Panc1 (cell line): ENCODE measurements around the gene RAMP1. TPM values are rescaled to one million over a fixed set of nuclear protein-coding genes. Genes with fewer than 3 reads are reported as not detected.

Source experiments
- ATAC-seq: fragments of 200-7000 bp; cut with Tn5 transposase; 2 replicates; pipeline ENCODE4 v1.9.1; 2020; ENCODE audit warnings: mild to moderate bottlenecking, moderate library complexity
- BruUV-seq: library from RNA; stranded (reverse); fragments of 400-500 nt; replicated peaks from 2 replicates; lab custom pipeline; 2021; lab: Mats Ljungman, UMichigan
- CTCF ChIA-PET: fragments of 300-600 bp; sonication (Branson Sonifier 250); formaldehyde crosslinking; loops from one replicate; lab custom pipeline; 2022; ENCODE audit warnings: antibody characterized with exemption; lab: Charles Lee
- POLR2A ChIA-PET: fragments of 300-600 bp; sonication (Branson Sonifier 250); formaldehyde crosslinking; loops from one replicate; lab custom pipeline; 2022; ENCODE audit warnings: antibody characterized with exemption; lab: Charles Lee
- DNase-seq: peaks from one replicate; pipeline ENCODE4 v3.0.0-alpha.2; 2010; ENCODE audit warnings: low read depth, low spot score
- H3K27ac ChIP-seq: 2 replicates; pipeline ENCODE4 v1.5.1; 2011; ENCODE audit warnings: mild to moderate bottlenecking, low read length, inconsistent platforms
- H3K27me3 ChIP-seq: fragments of 200-500 bp; sonication (Bioruptor generic); 2 replicates; pipeline ENCODE4 v1.6.0; 2014; ENCODE audit warnings: low read length, inconsistent platforms; ENCODE audit not compliant: control insufficient read depth, insufficient read depth
- H3K36me3 ChIP-seq: fragments of 200-500 bp; sonication (Bioruptor generic); 2 replicates; pipeline ENCODE4 v1.5.1; 2014; ENCODE audit warnings: inconsistent platforms, mild to moderate bottlenecking, low read length, moderate library complexity; ENCODE audit not compliant: control insufficient read depth, insufficient read depth
- H3K4me1 ChIP-seq: 2 replicates; pipeline ENCODE4 v1.5.1; 2011; ENCODE audit warnings: inconsistent platforms, mild to moderate bottlenecking, low read length, moderate library complexity; ENCODE audit not compliant: control insufficient read depth, insufficient read depth
- H3K4me3 ChIP-seq, 2 experiments: 2 replicates each; pipeline ENCODE4 v1.5.1; 2011 to 2012; ENCODE audit warnings: low read depth in 2 of 2, low read length in 2 of 2, mild to moderate bottlenecking in 2 of 2, inconsistent platforms in 1 of 2, moderate library complexity in 1 of 2
- H3K9me3 ChIP-seq: fragments of 200-500 bp; sonication (Bioruptor generic); 2 replicates; pipeline ENCODE4 v1.5.1; 2014; ENCODE audit warnings: low read depth, mild to moderate bottlenecking, inconsistent platforms, low read length, moderate library complexity; ENCODE audit not compliant: control insufficient read depth, insufficient read depth
- POLR2AphosphoS5 ChIP-seq: IDR thresholded peaks from 2 replicates; pipeline ENCODE4 v1.6.1; 2012; ENCODE audit warnings: mild to moderate bottlenecking, low read depth, low read length, moderate library complexity
- SIN3A ChIP-seq: IDR thresholded peaks from 2 replicates; pipeline ENCODE4 v1.6.1; 2012; ENCODE audit warnings: low read depth, mild to moderate bottlenecking, low read length, moderate library complexity, borderline replicate concordance; ENCODE audit not compliant: insufficient read depth
- TCF7L2 ChIP-seq: IDR thresholded peaks from 2 replicates; pipeline ENCODE4 v1.6.1; 2011; ENCODE audit warnings: mild to moderate bottlenecking, low read depth, low read length, inconsistent platforms
- in situ Hi-C: cut with HindIII; loops from 2 replicates; pipeline ENCODE4 v1.10.0; 2016; ENCODE audit warnings: low sequenced_read_pairs, low pct_unique_long_range_greater_than_20kb
- intact Hi-C: fragments of 100-400 bp; cut with micrococcal nuclease; formaldehyde crosslinking; loops from one replicate; pipeline ENCODE4 v1.10.0; 2022; ENCODE audit not compliant: unreplicated experiment
- total RNA-seq: library from RNA; stranded (reverse); gene quantifications from one replicate; pipeline ENCODE4 v1.2.1, GENCODE V29; 2021; ENCODE audit not compliant: unreplicated experiment
- TF ChIP-seq, protein P1 (sequence below): fragments of 450-650 bp; IDR thresholded peaks from 2 replicates; pipeline ENCODE4 v1.5.1; 2017; ENCODE audit warnings: mild to moderate bottlenecking
- TF ChIP-seq, protein P2 (sequence below), 2 experiments: IDR thresholded peaks; 2 replicates each; pipeline ENCODE4 v1.6.1; 2011 to 2012; ENCODE audit warnings: low read depth in 2 of 2, control low read depth in 1 of 2, low read length in 1 of 2, mild to moderate bottlenecking in 1 of 2, moderate library complexity in 1 of 2; ENCODE audit not compliant: insufficient read depth in 1 of 2

Gene RAMP1
- total RNA-seq, 1 experiment from 2014 or later, result 17.6 TPM

- intact Hi-C loops, result no loop called here
- Histone ChIP-seq H3K4me1 (peaks cover 37% of the 10 kb centered on the region), H3K4me3 (no peak overlapping the region), H3K27ac (peak overlapping the region; percentile 49), H3K27me3 (no peaks in the 10 kb centered on the region), H3K36me3 (no peaks in the 10 kb centered on the region), H3K9me3 (no peaks in the 10 kb centered on the region)
- DNase-seq (no peak), ATAC-seq (peak; percentile 37)
- ChIA-PET CTCF (no interaction called here), POLR2A (no interaction called here)
- no TSS peak for BruUV-seq
- in situ Hi-C loops, result no loop called here
- no peak for TF ChIP-seq TCF7L2
- TF ChIP-seq, protein P1, sequence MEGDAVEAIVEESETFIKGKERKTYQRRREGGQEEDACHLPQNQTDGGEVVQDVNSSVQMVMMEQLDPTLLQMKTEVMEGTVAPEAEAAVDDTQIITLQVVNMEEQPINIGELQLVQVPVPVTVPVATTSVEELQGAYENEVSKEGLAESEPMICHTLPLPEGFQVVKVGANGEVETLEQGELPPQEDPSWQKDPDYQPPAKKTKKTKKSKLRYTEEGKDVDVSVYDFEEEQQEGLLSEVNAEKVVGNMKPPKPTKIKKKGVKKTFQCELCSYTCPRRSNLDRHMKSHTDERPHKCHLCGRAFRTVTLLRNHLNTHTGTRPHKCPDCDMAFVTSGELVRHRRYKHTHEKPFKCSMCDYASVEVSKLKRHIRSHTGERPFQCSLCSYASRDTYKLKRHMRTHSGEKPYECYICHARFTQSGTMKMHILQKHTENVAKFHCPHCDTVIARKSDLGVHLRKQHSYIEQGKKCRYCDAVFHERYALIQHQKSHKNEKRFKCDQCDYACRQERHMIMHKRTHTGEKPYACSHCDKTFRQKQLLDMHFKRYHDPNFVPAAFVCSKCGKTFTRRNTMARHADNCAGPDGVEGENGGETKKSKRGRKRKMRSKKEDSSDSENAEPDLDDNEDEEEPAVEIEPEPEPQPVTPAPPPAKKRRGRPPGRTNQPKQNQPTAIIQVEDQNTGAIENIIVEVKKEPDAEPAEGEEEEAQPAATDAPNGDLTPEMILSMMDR, result no peak
Measured at GRCh38 chr2:237896507-237896892, 37.1 kb downstream of the RAMP1 start.

GRCh38 chr2:237896956-237897355 lies 37.5 kb downstream of the RAMP1 start:
- in situ Hi-C loops (no loop called here), intact Hi-C loops (no loop called here)
- peak overlapping the region; percentile 49 for H3K27ac ChIP-seq

More at GRCh38 chr2:237896956-237897355, 37.5 kb downstream of the RAMP1 start:
- Histone ChIP-seq H3K4me3 (no peak overlapping the region), H3K9me3 (no peaks in the 10 kb centered on the region), H3K4me1 (peaks cover 37% of the 10 kb centered on the region), H3K36me3 (no peaks in the 10 kb centered on the region), H3K27me3 (no peaks in the 10 kb centered on the region)
- ChIA-PET POLR2A (no interaction called here), CTCF (no interaction called here)
- ATAC-seq (no peak), DNase-seq (no peak)
- TF ChIP-seq, protein P2, sequence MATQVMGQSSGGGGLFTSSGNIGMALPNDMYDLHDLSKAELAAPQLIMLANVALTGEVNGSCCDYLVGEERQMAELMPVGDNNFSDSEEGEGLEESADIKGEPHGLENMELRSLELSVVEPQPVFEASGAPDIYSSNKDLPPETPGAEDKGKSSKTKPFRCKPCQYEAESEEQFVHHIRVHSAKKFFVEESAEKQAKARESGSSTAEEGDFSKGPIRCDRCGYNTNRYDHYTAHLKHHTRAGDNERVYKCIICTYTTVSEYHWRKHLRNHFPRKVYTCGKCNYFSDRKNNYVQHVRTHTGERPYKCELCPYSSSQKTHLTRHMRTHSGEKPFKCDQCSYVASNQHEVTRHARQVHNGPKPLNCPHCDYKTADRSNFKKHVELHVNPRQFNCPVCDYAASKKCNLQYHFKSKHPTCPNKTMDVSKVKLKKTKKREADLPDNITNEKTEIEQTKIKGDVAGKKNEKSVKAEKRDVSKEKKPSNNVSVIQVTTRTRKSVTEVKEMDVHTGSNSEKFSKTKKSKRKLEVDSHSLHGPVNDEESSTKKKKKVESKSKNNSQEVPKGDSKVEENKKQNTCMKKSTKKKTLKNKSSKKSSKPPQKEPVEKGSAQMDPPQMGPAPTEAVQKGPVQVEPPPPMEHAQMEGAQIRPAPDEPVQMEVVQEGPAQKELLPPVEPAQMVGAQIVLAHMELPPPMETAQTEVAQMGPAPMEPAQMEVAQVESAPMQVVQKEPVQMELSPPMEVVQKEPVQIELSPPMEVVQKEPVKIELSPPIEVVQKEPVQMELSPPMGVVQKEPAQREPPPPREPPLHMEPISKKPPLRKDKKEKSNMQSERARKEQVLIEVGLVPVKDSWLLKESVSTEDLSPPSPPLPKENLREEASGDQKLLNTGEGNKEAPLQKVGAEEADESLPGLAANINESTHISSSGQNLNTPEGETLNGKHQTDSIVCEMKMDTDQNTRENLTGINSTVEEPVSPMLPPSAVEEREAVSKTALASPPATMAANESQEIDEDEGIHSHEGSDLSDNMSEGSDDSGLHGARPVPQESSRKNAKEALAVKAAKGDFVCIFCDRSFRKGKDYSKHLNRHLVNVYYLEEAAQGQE (IDR thresholded peaks at IDR 0.05; ENCODE audit: insufficient read depth in 1 of 2, low read depth in 2 of 2, low read length in 1 of 2), result no peak
- TF ChIP-seq TCF7L2, result no peak
- TF ChIP-seq, protein P1, result no peak
- no peak for TF ChIP-seq POLR2AphosphoS5
- TF ChIP-seq SIN3A, result no peak
- BruUV-seq, result no TSS peak
